Measurements from ENCODE around the gene ANKS1B. TPM values are rescaled to one million over a fixed set of nuclear protein-coding genes. Genes with fewer than 3 reads are reported as not detected.
"Not testable (repeated sequence)": the region's sequence is repeated elsewhere in the genome, so short reads cannot be mapped to it uniquely, and the experiment has no call there.

The ANKS1B gene
- total RNA-seq, 1 experiment from 2014 or later, result 4.1 TPM

- DNase-seq (ENCODE audit: low read depth), result no peak
These were observed 277.8 kb downstream of the ANKS1B start for GRCh38 chr12:99706736-99707473.

- no peak for DNase-seq (ENCODE audit: low read depth)
These were observed 280.3 kb downstream of the ANKS1B start for GRCh38 chr12:99704458-99704857.

GRCh38 chr12:99704036-99704435 is 280.7 kb downstream of the ANKS1B start:
- DNase-seq (ENCODE audit: low read depth), result no peak

GRCh38 chr12:99700032-99700431 is 284.7 kb downstream of the ANKS1B start:
- no peak for DNase-seq (ENCODE audit: low read depth)

- DNase-seq (ENCODE audit: low read depth), result no peak
These were observed 289.7 kb downstream of the ANKS1B start for GRCh38 chr12:99695050-99695449.

GRCh38 chr12:99686142-99686541 is 298.6 kb downstream of the ANKS1B start:
- no peak for DNase-seq (ENCODE audit: low read depth)

GRCh38 chr12:99680276-99680675 is 304.5 kb downstream of the ANKS1B start:
- DNase-seq (ENCODE audit: low read depth), result no peak

GRCh38 chr12:99670635-99671034 is 314.1 kb downstream of the ANKS1B start:
- peak; percentile 29 for DNase-seq (ENCODE audit: low read depth)

- DNase-seq (ENCODE audit: low read depth), result peak; percentile 7
These were observed 325.9 kb downstream of the ANKS1B start for GRCh38 chr12:99658671-99659349.

GRCh38 chr12:99649551-99649950 is 335.2 kb downstream of the ANKS1B start:
- no peak for DNase-seq (ENCODE audit: low read depth)

GRCh38 chr12:99648183-99648582 is 336.6 kb downstream of the ANKS1B start:
- no peak for DNase-seq (ENCODE audit: low read depth)

- no peak for DNase-seq (ENCODE audit: low read depth)
These were observed 337.3 kb downstream of the ANKS1B start, which contains the start of gene GARIN6 for GRCh38 chr12:99647453-99647852. Gene GARIN6 (plus strand): TSS chr12:99647753. CDS start chr12:99648175, 422 bp downstream.

- DNase-seq (ENCODE audit: low read depth), result no peak
These were observed 340.1 kb downstream of the ANKS1B start for GRCh38 chr12:99644629-99645028.

- peak; percentile 9 for DNase-seq (ENCODE audit: low read depth)
These were observed 357.3 kb downstream of the ANKS1B start for GRCh38 chr12:99627459-99627858.

- not testable (repeated sequence) for DNase-seq (ENCODE audit: low read depth)
These were observed 360.1 kb downstream of the ANKS1B start for GRCh38 chr12:99624591-99624990.

GRCh38 chr12:99620159-99620479 is 364.6 kb downstream of the ANKS1B start:
- no peak for DNase-seq (ENCODE audit: low read depth)

GRCh38 chr12:99619389-99620158 is 365.2 kb downstream of the ANKS1B start:
- peak; percentile 47 for DNase-seq (ENCODE audit: low read depth)

GRCh38 chr12:99618657-99619056 is 366.1 kb downstream of the ANKS1B start:
- DNase-seq (ENCODE audit: low read depth), result peak; percentile 6

GRCh38 chr12:99611599-99611998 is 373.1 kb downstream of the ANKS1B start:
- no peak for DNase-seq (ENCODE audit: low read depth)

GRCh38 chr12:99611117-99611516 is 373.6 kb downstream of the ANKS1B start:
- peak; percentile 13 for DNase-seq (ENCODE audit: low read depth)

- DNase-seq (ENCODE audit: low read depth), result no peak
These were observed 375.1 kb downstream of the ANKS1B start for GRCh38 chr12:99609455-99610181.

- DNase-seq (ENCODE audit: low read depth), result peak; percentile 2
These were observed 384.3 kb downstream of the ANKS1B start for GRCh38 chr12:99600388-99600787.

All from M059J (cell line).